Bone marrow (tissue), 2 donors: ENCODE measurements around the gene CBFB.

Experiments
- DNase-seq, 2 donors: peaks; one replicate each; lab custom pipeline; 2025; lab: John Stamatoyannopoulos, UW

The CBFB gene

GRCh38 chr16:67016681-67017420 is 12.1 kb upstream of the CBFB start:
- DNase-seq: no peak

GRCh38 chr16:67017421-67017750 is 11.6 kb upstream of the CBFB start:
- no peak for DNase-seq

- DNase-seq: peak; percentile 13 to 55
Observed at GRCh38 chr16:67017810-67018488, 11.0 kb upstream of the CBFB start.

- DNase-seq: no peak
Observed at GRCh38 chr16:67019171-67019570, 9.8 kb upstream of the CBFB start.

GRCh38 chr16:67021321-67021720 is 7.6 kb upstream of the CBFB start:
- DNase-seq: no peak

GRCh38 chr16:67022531-67023214 is 6.3 kb upstream of the CBFB start:
- DNase-seq: no peak

- DNase-seq: no peak
Observed at GRCh38 chr16:67023689-67024088, 5.3 kb upstream of the CBFB start.

GRCh38 chr16:67024384-67025209 is 4.4 kb upstream of the CBFB start:
- no peak for DNase-seq

- DNase-seq: no peak
Observed at GRCh38 chr16:67025210-67025550, 3.8 kb upstream of the CBFB start.

GRCh38 chr16:67026570-67026969 is 2.4 kb upstream of the CBFB start:
- DNase-seq: no peak

- DNase-seq: no peak
Observed at GRCh38 chr16:67027046-67027445, 1.9 kb upstream of the CBFB start.

- DNase-seq: no peak
Observed at GRCh38 chr16:67028167-67028695, 718 bp upstream of the CBFB start.

- DNase-seq: peak; percentile 5 to 71
Observed at GRCh38 chr16:67029254-67030096, 526 bp downstream of the CBFB start.

GRCh38 chr16:67030221-67030962 is 1.4 kb downstream of the CBFB start:
- no peak for DNase-seq

- no peak for DNase-seq
Observed at GRCh38 chr16:67034487-67034886, 5.5 kb downstream of the CBFB start.

- no peak for DNase-seq
Observed at GRCh38 chr16:67035364-67035763, 6.4 kb downstream of the CBFB start.

- DNase-seq: no peak
Observed at GRCh38 chr16:67036323-67036741, 7.4 kb downstream of the CBFB start.

- DNase-seq: no peak
Observed at GRCh38 chr16:67039260-67040020, 10.5 kb downstream of the CBFB start.

- no peak for DNase-seq
Observed at GRCh38 chr16:67040166-67040565, 11.2 kb downstream of the CBFB start.

GRCh38 chr16:67040906-67041305 is 12.0 kb downstream of the CBFB start:
- no peak for DNase-seq
